ENCODE results near the gene CRADD.

Gene CRADD

DNA sequence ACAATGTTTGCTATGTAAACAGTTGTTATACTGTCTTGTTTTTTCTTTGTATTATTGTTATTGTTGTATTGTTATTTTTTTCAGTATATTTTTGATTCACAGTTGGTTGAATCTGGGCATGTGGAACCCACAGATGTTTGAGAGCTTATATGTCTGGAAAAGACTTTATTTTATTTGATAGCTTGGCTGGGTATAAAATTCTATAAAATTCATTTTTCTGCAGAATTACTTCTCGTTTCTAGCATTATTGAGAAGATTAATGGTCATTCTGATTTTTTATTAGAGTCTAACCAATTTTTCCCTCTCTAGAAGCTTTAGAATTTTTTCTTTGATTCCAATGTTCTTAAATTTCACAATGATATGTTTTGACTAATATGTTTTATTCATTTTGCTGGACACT, 188.6 kb downstream of the CRADD start:
- H3K27ac ChIP-seq (ENCODE audit: extremely low read depth, low read depth, low read length), result no peak overlapping the region
- no peaks in the 10 kb centered on the region for H3K4me1 ChIP-seq (ENCODE audit: control insufficient read depth, insufficient read depth, low read length)
- H3K36me3 ChIP-seq (ENCODE audit: control insufficient read depth in 2 of 2, insufficient read depth in 1 of 2, low read length in 2 of 2), result no peaks in the 10 kb centered on the region
- POLR2A ChIA-PET, result no interaction called here
- H3K4me3 ChIP-seq (ENCODE audit: low read depth, low read length), result no peak overlapping the region
- CTCF ChIA-PET, result interaction anchor here (0.6 kb wide), 1 partner anchor 9 kb away, joined by 5 read pairs; no protein-coding TSS in a partner anchor
- H3K9me3 ChIP-seq (ENCODE audit: control insufficient read depth, insufficient read depth, low read depth, low read length), result no peaks in the 10 kb centered on the region; the same call in 1 of the 2 replicates
- TF ChIP-seq EGR2 (tag by site-specific recombination; IDR thresholded peaks at IDR 0.05; ENCODE audit: low read depth) (no peak), ZNF311 (tag by site-specific recombination; IDR thresholded peaks at IDR 0.05; ENCODE audit: borderline replicate concordance) (no peak), SETDB1 (IDR thresholded peaks at IDR 0.05; ENCODE audit: insufficient read length, low read length) (peak; percentile 66), ZNF157 (tag by site-specific recombination; IDR thresholded peaks at IDR 0.05) (no peak), ZNF660 (tag by site-specific recombination; IDR thresholded peaks at IDR 0.05) (no peak)

DNA sequence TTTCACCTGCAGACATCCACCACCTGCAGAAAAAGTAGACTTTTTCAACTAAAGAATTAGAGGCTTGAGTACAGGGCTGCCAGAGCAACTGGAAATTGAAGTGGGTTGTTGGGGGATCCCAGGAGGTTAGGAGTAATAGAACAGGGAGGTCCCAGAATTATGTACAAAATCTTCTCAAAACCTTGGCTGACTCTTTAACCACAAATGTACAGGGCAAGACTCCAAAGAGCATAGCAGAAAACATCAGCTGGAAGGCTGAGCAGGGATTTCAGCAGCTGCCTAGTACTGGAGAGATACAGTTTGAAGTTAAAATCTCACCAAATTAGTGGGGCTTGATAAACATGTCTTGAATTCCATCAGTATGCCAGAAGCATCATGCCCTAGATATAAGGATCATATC, 191.6 kb downstream of the CRADD start:
- ChIA-PET CTCF (no interaction called here), POLR2A (no interaction called here)
- no peaks in the 10 kb centered on the region for H3K4me1 ChIP-seq (ENCODE audit: control insufficient read depth, insufficient read depth, low read length)
- H3K9me3 ChIP-seq (ENCODE audit: control insufficient read depth, insufficient read depth, low read depth, low read length), result no peaks in the 10 kb centered on the region; the same call in 1 of the 2 replicates
- no peak overlapping the region for H3K27ac ChIP-seq (ENCODE audit: extremely low read depth, low read depth, low read length)
- TF ChIP-seq ZNF544 (tag by site-specific recombination; IDR thresholded peaks at IDR 0.05), result no peak
- no peak for TF ChIP-seq ZNF394 (tag by site-specific recombination; IDR thresholded peaks at IDR 0.05; ENCODE audit: borderline replicate concordance)
- no peak for TF ChIP-seq OVOL3 (tag by site-specific recombination; IDR thresholded peaks at IDR 0.05)
- H3K4me3 ChIP-seq (ENCODE audit: low read depth, low read length), result no peak overlapping the region
- H3K36me3 ChIP-seq (ENCODE audit: control insufficient read depth in 2 of 2, insufficient read depth in 1 of 2, low read length in 2 of 2), result no peaks in the 10 kb centered on the region

DNA sequence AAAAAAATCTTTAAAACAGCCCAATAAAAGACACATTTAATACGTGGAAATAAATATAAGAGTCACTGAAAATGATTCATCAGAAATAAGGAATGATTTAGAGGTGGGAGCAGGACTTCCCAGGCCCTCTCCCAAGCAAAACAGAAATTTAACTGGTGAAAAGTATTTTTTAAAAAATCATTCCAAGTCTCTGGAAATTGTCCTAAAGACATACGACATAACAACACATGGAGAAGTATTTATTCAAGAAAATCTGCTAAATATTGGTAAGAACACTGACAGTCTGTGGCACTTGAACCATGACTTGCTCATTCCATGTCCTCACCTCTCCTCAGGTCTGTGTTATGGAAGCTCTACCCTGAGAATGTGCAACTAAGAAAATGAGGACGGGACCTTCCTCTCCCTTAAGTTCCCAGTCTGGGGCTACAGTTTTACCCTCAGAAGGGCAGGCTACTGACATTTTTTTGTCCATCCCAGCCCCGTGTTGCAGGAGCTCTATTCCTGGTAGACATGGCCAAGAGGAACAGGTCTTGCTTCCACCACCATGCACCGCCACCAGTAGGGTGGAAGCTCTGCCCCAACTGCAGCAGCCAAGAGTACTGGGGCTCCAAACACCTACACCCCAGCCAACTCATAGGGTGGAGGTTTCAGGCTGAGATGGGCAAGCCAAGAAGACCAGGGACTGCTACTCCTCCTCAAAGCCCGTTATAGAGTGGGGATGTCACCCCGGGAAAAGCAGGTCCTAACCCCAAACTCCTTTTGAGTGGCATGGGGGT, 193.0 kb downstream of the CRADD start:
- no peak overlapping the region for H3K27ac ChIP-seq (ENCODE audit: extremely low read depth, low read depth, low read length)
- ChIA-PET POLR2A (no interaction called here), CTCF (no interaction called here)
- H3K9me3 ChIP-seq (ENCODE audit: control insufficient read depth, insufficient read depth, low read depth, low read length), result no peaks in the 10 kb centered on the region; the same call in 1 of the 2 replicates
- TF ChIP-seq ZNF544 (tag by site-specific recombination; IDR thresholded peaks at IDR 0.05), result no peak
- no peak for TF ChIP-seq ZNF121 (tag by site-specific recombination; IDR thresholded peaks at IDR 0.05)
- no peak for TF ChIP-seq ZNF837 (tag by site-specific recombination; IDR thresholded peaks at IDR 0.05)
- TF ChIP-seq ZIC2 (tag by site-specific recombination; IDR thresholded peaks at IDR 0.05), result no peak
- TF ChIP-seq, protein P1, sequence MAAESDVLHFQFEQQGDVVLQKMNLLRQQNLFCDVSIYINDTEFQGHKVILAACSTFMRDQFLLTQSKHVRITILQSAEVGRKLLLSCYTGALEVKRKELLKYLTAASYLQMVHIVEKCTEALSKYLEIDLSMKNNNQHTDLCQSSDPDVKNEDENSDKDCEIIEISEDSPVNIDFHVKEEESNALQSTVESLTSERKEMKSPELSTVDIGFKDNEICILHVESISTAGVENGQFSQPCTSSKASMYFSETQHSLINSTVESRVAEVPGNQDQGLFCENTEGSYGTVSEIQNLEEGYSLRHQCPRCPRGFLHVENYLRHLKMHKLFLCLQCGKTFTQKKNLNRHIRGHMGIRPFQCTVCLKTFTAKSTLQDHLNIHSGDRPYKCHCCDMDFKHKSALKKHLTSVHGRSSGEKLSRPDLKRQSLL (tag by site-specific recombination; IDR thresholded peaks at IDR 0.05), result no peak
- TF ChIP-seq, protein P2, sequence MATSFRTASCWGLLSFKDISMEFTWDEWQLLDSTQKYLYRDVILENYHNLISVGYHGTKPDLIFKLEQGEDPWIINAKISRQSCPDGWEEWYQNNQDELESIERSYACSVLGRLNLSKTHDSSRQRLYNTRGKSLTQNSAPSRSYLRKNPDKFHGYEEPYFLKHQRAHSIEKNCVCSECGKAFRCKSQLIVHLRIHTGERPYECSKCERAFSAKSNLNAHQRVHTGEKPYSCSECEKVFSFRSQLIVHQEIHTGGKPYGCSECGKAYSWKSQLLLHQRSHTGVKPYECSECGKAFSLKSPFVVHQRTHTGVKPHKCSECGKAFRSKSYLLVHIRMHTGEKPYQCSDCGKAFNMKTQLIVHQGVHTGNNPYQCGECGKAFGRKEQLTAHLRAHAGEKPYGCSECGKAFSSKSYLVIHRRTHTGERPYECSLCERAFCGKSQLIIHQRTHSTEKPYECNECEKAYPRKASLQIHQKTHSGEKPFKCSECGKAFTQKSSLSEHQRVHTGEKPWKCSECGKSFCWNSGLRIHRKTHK (tag by site-specific recombination; IDR thresholded peaks at IDR 0.05), result no peak
- TF ChIP-seq ZNF558 (tag by site-specific recombination; IDR thresholded peaks at IDR 0.05), result no peak
- no peak for TF ChIP-seq ZNF239 (tag by site-specific recombination; IDR thresholded peaks at IDR 0.05)
- TF ChIP-seq, protein P3, sequence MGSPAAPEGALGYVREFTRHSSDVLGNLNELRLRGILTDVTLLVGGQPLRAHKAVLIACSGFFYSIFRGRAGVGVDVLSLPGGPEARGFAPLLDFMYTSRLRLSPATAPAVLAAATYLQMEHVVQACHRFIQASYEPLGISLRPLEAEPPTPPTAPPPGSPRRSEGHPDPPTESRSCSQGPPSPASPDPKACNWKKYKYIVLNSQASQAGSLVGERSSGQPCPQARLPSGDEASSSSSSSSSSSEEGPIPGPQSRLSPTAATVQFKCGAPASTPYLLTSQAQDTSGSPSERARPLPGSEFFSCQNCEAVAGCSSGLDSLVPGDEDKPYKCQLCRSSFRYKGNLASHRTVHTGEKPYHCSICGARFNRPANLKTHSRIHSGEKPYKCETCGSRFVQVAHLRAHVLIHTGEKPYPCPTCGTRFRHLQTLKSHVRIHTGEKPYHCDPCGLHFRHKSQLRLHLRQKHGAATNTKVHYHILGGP (tag by site-specific recombination; IDR thresholded peaks at IDR 0.05), result no peak
- TF ChIP-seq, protein P4, sequence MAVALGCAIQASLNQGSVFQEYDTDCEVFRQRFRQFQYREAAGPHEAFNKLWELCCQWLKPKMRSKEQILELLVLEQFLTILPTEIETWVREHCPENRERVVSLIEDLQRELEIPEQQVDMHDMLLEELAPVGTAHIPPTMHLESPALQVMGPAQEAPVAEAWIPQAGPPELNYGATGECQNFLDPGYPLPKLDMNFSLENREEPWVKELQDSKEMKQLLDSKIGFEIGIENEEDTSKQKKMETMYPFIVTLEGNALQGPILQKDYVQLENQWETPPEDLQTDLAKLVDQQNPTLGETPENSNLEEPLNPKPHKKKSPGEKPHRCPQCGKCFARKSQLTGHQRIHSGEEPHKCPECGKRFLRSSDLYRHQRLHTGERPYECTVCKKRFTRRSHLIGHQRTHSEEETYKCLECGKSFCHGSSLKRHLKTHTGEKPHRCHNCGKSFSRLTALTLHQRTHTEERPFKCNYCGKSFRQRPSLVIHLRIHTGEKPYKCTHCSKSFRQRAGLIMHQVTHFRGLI (tag by site-specific recombination; IDR thresholded peaks at IDR 0.05), result no peak
- H3K4me1 ChIP-seq (ENCODE audit: control insufficient read depth, insufficient read depth, low read length), result no peaks in the 10 kb centered on the region
- no peak overlapping the region for H3K4me3 ChIP-seq (ENCODE audit: low read depth, low read length)
- H3K36me3 ChIP-seq (ENCODE audit: control insufficient read depth in 2 of 2, insufficient read depth in 1 of 2, low read length in 2 of 2), result no peaks in the 10 kb centered on the region

Measured in HEK293 (cell line).